Subcutaneous abdominal adipose tissue (tissue), 5 donors: Measurements from ENCODE around the gene LRRC63.
A peak's percentile ranks its signal among the peaks of the same experiment; 100 is the strongest.
"Not testable (repeated sequence)": the region's sequence is repeated elsewhere in the genome, so short reads cannot be mapped to it uniquely, and the experiment has no call there.

Experiments used
- H3K27ac ChIP-seq: one replicate; pipeline ENCODE4 v1.7.0; 2013; ENCODE audit warnings: low read depth, mild to moderate bottlenecking, inconsistent platforms, low read length, moderate library complexity
- H3K27me3 ChIP-seq, 5 donors: one replicate each; pipeline ENCODE4 v1.7.0; 2013; ENCODE audit warnings: low read length in 5 of 5, inconsistent platforms in 1 of 5; ENCODE audit not compliant: control insufficient read depth in 5 of 5, insufficient read depth in 4 of 5
- H3K36me3 ChIP-seq, 5 donors: one replicate each; pipeline ENCODE4 v1.7.0; 2013; ENCODE audit warnings: low read length in 5 of 5; ENCODE audit not compliant: control insufficient read depth in 5 of 5, insufficient read depth in 5 of 5
- H3K4me1 ChIP-seq, 5 donors: one replicate each; pipeline ENCODE4 v1.7.0; 2013; ENCODE audit warnings: low read length in 5 of 5, mild to moderate bottlenecking in 3 of 5, moderate library complexity in 1 of 5; ENCODE audit not compliant: control insufficient read depth in 5 of 5, insufficient read depth in 5 of 5
- H3K4me3 ChIP-seq, 5 donors: one replicate each; pipeline ENCODE4 v1.7.0; 2013; ENCODE audit warnings: low read length in 5 of 5, low read depth in 1 of 5
- H3K9ac ChIP-seq, 5 donors: one replicate each; pipeline ENCODE4 v1.7.0; 2013; ENCODE audit warnings: low read length in 5 of 5, mild to moderate bottlenecking in 4 of 5, moderate library complexity in 3 of 5
- H3K9me3 ChIP-seq, 5 donors: one replicate each; pipeline ENCODE4 v1.7.0; 2013; ENCODE audit warnings: low read length in 5 of 5; ENCODE audit not compliant: control insufficient read depth in 5 of 5
- donor health status: healthy.
- donor health status: healthy.
- donor health status: healthy.
- donor health status: healthy.
- donor health status: healthy.

Gene LRRC63

DNA sequence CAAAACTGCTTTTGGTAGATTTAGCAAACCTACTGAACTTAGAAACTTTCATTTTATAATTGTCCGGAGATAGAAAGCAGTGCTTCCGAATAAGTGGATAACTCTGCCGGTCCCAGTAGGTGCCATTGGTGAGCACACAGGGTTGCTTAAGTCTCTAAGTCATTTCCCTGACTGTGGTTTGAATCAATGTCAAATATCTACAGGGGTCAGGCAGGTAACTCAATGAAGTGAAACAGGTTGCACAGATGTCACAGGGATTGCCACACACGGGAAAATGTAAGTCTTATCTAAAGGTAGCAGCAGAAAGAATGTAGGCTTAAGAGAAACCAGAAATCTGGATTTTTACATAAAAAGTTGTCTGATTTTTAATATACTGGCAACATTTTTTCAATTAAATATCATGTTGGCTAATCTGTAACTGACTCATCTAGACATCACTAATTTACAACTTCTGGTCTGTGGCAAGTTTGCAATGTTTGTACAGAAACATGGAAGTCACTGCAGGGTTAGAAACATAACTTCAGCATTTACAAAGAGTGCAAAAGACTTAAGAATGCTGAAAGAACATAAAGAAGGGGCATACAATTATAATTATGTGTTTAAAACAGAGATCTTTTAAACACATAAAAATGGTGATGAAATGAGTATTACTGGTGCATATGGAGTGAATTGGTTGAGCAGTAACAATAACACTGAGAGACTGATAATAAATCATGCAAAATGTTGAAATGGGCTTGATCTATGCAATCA lies 14.3 kb upstream of the LRRC63 start:
- no peak overlapping the region for H3K27ac ChIP-seq
- H3K36me3 ChIP-seq: no peaks in the 10 kb centered on the region
- no peak overlapping the region for H3K9ac ChIP-seq
- H3K4me3 ChIP-seq: no peak overlapping the region
- H3K9me3 ChIP-seq: no peaks in the 10 kb centered on the region
- H3K4me1 ChIP-seq: peaks cover 0 to 6% (median 0%) of the 10 kb centered on the region in 5 donors
- H3K27me3 ChIP-seq: no peaks in the 10 kb centered on the region

DNA sequence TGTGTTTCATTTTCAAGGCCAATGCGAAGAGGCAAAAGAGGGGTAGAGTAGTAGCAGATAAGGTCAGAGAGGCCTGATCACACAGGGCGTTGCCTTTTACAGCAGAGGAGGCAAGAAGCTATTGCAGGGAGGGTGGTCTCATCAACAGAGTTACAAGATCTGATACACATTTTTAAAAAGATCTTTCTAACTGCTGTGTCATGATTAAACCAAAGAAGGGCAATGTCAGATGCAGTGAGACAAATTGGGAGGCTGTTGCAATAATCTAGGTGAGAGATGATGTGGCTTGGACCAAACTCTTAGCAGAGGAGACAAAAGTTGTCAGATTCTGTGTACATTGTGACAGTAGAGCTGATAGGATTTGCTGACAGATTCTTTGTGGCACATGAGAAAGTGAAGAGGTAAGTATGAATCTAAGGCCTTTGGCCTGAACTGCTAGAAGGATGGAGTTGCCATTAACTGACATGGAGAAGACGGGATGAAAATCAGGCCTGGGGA lies 13.0 kb upstream of the LRRC63 start:
- Histone ChIP-seq H3K36me3 (no peaks in the 10 kb centered on the region), H3K9me3 (no peaks in the 10 kb centered on the region), H3K4me3 (no peak overlapping the region), H3K9ac (no peak overlapping the region), H3K27ac (no peak overlapping the region), H3K4me1 (peaks cover 0 to 6% (median 0%) of the 10 kb centered on the region in 5 donors), H3K27me3 (no peaks in the 10 kb centered on the region)

DNA sequence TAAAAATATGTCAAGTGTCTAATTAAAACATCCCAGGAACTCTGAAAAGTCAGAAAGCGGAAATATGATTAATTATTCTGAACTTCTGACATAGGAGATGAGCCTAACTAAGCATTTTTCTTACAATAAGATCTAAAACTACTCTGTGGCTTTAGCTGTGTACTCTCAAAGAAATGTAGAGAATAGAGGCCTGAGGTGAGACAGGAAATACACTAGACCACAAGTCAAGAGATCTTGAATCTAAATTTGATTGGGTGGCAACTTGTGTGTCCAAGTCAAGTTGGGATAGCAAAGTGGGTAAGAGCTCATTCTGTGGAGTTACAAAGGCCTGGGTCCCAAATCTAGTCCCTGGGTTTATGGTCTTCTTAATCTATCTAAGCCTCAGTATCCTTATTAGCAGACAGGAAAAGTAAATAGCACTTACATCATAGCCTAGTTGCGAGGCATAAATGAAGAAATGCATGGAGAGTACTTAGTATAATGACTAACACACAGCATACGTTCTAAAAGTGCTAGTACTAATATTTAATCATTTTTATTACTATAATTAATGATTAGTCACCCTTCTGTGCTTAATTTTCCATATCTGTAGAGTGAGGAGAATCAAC lies 9.4 kb upstream of the LRRC63 start:
- H3K4me1 ChIP-seq: peaks cover 0 to 4% (median 0%) of the 10 kb centered on the region in 5 donors
- H3K27ac ChIP-seq: no peak overlapping the region
- no peaks in the 10 kb centered on the region for H3K36me3 ChIP-seq
- H3K9me3 ChIP-seq: no peaks in the 10 kb centered on the region
- no peak overlapping the region for H3K4me3 ChIP-seq
- no peaks in the 10 kb centered on the region for H3K27me3 ChIP-seq
- no peak overlapping the region for H3K9ac ChIP-seq

DNA sequence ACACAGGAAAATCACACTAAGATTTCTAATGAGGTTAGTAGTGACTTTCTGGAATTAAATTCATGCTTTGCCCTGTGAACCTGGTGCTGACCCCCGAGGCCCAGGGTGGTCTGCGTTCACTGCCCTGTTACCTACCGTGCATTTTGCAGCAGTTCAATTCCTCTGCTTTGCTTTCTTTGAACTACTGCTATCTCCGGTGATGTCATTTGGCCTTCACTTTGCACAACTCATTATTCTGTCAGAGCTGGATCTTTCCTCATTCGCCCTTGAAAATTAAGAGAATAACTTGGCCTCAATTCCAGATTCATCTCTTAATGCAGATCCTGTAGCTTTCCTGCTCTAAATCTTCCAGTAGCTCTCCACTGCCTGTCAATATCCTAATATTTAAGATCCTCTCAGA lies 8.8 kb upstream of the LRRC63 start:
- H3K9ac ChIP-seq: no peak overlapping the region

DNA sequence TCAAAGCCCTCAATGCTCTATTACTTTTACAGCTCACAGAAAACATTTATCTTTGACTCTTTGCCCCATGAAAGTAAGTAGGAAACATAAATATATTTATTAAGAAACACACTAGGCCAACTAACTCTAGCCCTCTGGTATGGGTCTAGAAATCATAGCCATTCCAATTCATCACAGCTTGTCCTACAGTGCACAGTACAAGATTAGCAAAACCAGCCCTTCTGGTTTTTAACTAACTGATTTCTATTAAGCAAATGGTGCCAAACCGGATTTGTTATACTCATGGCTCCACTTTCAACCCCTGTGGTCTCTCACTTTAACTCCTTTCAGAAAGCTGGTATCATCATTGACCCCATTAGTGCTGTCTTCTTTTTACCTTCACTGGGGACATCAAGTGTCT lies 5.6 kb upstream of the LRRC63 start:
- Histone ChIP-seq H3K9me3 (no peaks in the 10 kb centered on the region), H3K27ac (no peak overlapping the region), H3K9ac (no peak overlapping the region), H3K4me1 (peaks cover 1 to 6% (median 3%) of the 10 kb centered on the region in 5 donors), H3K4me3 (no peak overlapping the region), H3K36me3 (no peaks in the 10 kb centered on the region), H3K27me3 (no peaks in the 10 kb centered on the region)

More for the DNA sequence above, 8.8 kb upstream of the LRRC63 start:
- Histone ChIP-seq H3K9me3 (no peaks in the 10 kb centered on the region), H3K27ac (no peak overlapping the region), H3K4me1 (peaks cover 0 to 4% (median 0%) of the 10 kb centered on the region in 5 donors), H3K27me3 (no peaks in the 10 kb centered on the region), H3K4me3 (no peak overlapping the region), H3K36me3 (no peaks in the 10 kb centered on the region)

DNA sequence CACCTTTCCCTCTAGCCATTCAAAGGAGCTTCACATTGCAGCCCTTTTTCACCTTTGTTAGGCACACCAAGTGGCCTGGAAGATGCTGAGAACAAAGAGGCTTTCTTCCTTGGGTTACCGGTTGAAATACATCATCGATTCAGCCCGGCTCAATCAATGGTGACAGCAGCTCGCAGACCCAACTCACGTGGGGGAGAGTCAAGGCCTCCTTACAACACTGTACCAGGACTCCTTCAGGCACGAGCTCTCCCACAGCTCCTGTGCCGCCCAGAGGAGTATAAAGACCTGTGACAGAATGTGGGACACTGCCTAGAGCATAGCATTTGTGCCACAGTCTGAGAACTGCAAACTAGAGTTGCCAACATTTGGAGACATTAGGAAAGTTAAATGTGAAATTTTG lies 3.9 kb upstream of the LRRC63 start:
- Histone ChIP-seq H3K4me3 (no peak overlapping the region), H3K27ac (no peak overlapping the region), H3K4me1 (peaks cover 2 to 17% (median 13%) of the 10 kb centered on the region in 5 donors), H3K9me3 (no peaks in the 10 kb centered on the region), H3K9ac (no peak overlapping the region), H3K27me3 (no peaks in the 10 kb centered on the region), H3K36me3 (no peaks in the 10 kb centered on the region)

DNA sequence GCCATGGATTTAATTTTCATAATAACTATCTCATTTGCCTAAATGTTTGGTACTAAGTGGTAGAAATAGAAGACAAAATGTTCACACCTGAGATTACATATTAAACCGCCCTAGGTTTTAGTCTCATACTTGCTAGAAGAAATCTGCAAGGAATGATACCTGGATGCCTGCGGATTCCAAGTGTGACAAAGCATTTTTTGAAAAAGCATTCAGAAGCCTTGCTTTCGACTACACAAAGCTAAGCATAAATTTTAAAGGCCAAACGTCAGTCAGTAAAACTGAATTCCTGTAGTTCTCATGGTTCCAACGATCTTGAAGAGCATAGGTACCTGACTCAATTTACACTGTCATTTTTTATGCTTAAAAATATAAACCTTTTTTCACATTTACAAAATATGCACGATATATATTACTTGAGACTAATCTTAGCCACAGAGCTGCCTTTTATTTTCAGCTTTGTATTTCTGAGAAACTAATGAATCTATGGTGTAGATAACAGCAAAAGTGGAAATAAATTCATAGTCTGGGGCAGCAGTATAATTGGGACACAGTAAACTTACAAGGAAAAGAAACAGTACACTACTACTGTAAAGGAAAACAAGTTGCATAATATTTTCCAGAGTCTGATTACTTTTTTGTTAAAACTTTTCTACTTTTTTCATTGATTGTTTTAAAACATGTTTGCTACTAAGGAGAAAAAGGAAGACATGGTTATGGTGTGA lies 1.2 kb upstream of the LRRC63 start:
- Histone ChIP-seq H3K4me3 (peak overlapping the region in 4 of 5 donors; percentile 76 to 86 (median 78)), H3K9ac (peak overlapping the region in 3 of 5 donors; percentile 53 to 63 (median 63)), H3K9me3 (no peaks in the 10 kb centered on the region), H3K27me3 (no peaks in the 10 kb centered on the region), H3K4me1 (peaks cover 2 to 17% (median 13%) of the 10 kb centered on the region in 5 donors), H3K36me3 (no peaks in the 10 kb centered on the region), H3K27ac (no peak overlapping the region)

DNA sequence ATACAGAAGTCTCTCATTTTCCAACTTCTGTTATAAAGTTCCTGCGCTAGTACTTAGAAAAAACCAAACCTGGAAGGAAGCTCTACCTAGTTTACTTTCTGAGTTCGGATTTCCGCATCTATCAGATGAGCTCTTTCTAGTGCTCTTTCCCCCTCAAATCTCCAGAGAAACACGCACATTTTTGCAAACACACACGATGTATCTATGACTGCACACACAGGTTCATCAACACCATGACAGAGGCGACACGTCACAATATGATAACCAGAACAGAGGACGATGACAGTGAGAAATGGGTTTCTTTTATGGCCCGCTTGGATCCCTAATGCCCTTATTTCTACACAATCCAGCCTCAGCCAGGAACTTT lies 629 bp upstream of the LRRC63 start:
- no peaks in the 10 kb centered on the region for H3K27me3 ChIP-seq
- H3K4me3 ChIP-seq: peak overlapping the region; percentile 76 to 89 (median 79)
- H3K4me1 ChIP-seq: peaks cover 2 to 17% (median 13%) of the 10 kb centered on the region in 5 donors
- H3K9me3 ChIP-seq: no peaks in the 10 kb centered on the region
- H3K9ac ChIP-seq: peak overlapping the region in 4 of 5 donors; percentile 53 to 63 (median 61)
- no peak overlapping the region for H3K27ac ChIP-seq
- H3K36me3 ChIP-seq: no peaks in the 10 kb centered on the region

DNA sequence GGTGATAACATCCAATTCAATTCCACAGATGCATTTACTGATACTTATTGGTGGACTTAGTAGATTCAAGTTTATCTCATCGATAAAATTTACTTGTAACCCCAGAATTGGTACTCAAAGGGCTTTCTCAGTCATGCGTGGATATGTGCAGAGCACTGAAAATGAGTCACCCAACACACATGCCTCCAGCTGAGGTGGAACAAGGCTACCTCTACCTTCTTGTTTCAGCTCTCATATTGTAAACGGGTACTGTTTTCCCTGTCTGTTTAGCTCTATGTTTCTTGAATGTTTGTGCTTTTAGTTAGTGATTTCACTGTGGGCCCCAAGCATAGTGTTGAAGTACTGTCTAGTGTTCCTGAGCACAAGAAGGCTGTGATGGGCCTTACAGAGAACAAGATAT lies 1.5 kb downstream of the LRRC63 start:
- no peak overlapping the region for H3K4me3 ChIP-seq
- H3K4me1 ChIP-seq: peaks cover 2 to 17% (median 13%) of the 10 kb centered on the region in 5 donors
- H3K27ac ChIP-seq: no peak overlapping the region
- no peaks in the 10 kb centered on the region for H3K9me3 ChIP-seq
- H3K27me3 ChIP-seq: no peaks in the 10 kb centered on the region
- no peaks in the 10 kb centered on the region for H3K36me3 ChIP-seq
- H3K9ac ChIP-seq: no peak overlapping the region

DNA sequence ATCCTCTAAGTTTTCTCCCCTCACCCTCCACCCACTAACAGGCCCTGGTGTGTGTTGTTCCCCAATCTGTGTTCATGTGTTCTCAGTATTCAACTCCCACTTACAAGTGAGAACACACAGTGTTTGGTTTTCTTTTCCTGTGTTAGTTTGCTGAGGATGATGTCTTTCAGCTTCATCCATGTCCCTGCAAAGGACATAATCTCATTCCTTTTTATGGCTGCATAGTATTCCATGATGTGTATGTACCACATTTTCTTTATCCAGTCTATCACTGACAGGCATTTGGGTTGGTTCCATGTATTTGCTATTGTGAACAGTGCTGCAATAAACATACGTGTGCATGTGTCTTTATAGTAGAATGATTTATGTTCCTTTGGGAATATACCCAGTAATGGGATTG lies 3.0 kb downstream of the LRRC63 start:
- H3K27ac ChIP-seq, H3K36me3 ChIP-seq, H3K9me3 ChIP-seq, H3K4me3 ChIP-seq, H3K27me3 ChIP-seq, H3K9ac ChIP-seq: not testable (repeated sequence)
- H3K4me1 ChIP-seq: peaks cover 2 to 17% (median 13%) of the 10 kb centered on the region in 5 donors
